DMS79 treated with DMSO at 0.1 percent for 48 hours (cell line): ENCODE data around the gene LRP8.

Experiments
- DNase-seq: peaks from one replicate; lab custom pipeline; 2025; lab: John Stamatoyannopoulos, UW

Gene LRP8

GRCh38 chr1:53258216-53258615 is 69.7 kb downstream of the LRP8 start:
- DNase-seq: no peak

- DNase-seq: no peak
Measured at GRCh38 chr1:53257454-53258081, 70.3 kb downstream of the LRP8 start.

GRCh38 chr1:53256511-53257453 is 71.1 kb downstream of the LRP8 start:
- DNase-seq: no peak

- DNase-seq: no peak
Measured at GRCh38 chr1:53255031-53255430, 72.8 kb downstream of the LRP8 start.

GRCh38 chr1:53254011-53254640 is 73.7 kb downstream of the LRP8 start:
- no peak for DNase-seq

GRCh38 chr1:53250325-53250724 is 77.5 kb downstream of the LRP8 start:
- no peak for DNase-seq

GRCh38 chr1:53249706-53250105 is 78.2 kb downstream of the LRP8 start:
- DNase-seq: no peak

GRCh38 chr1:53246261-53247134 is 81.4 kb downstream of the LRP8 start:
- DNase-seq: no peak

- DNase-seq: no peak
Measured at GRCh38 chr1:53244141-53244540, 83.7 kb downstream of the LRP8 start.

- DNase-seq: no peak
Measured at GRCh38 chr1:53242381-53242780, 85.5 kb downstream of the LRP8 start.

- no peak for DNase-seq
Measured at GRCh38 chr1:53241828-53242227, 86.0 kb downstream of the LRP8 start.

- DNase-seq: peak; percentile 79
Measured at GRCh38 chr1:53238197-53239155, 89.4 kb downstream of the LRP8 start, which contains the start of gene MAGOH. MAGOH (minus strand) TSS chr1:53238518; CDS start chr1:53238448, 70 bp downstream.

GRCh38 chr1:53237638-53238037 is 90.2 kb downstream of the LRP8 start:
- DNase-seq: no peak

GRCh38 chr1:53220962-53221286 is 106.9 kb downstream of the LRP8 start:
- DNase-seq: no peak

GRCh38 chr1:53220171-53220961 is 107.5 kb downstream of the LRP8 start, which contains the start of gene CZIB:
CZIB (minus strand) TSS chr1:53220634; CDS start chr1:53220575, 59 bp downstream.
- DNase-seq: peak; percentile 89

- no peak for DNase-seq
Measured at GRCh38 chr1:53219711-53220110, 108.2 kb downstream of the LRP8 start.

GRCh38 chr1:53218201-53218600 is 109.7 kb downstream of the LRP8 start:
- DNase-seq: no peak

- DNase-seq: no peak
Measured at GRCh38 chr1:53214376-53214940, 113.4 kb downstream of the LRP8 start.

GRCh38 chr1:53210954-53211353 is 116.9 kb downstream of the LRP8 start:
- no peak for DNase-seq
